ENCODE results near the gene BORCS5.

BORCS5 gene

DNA sequence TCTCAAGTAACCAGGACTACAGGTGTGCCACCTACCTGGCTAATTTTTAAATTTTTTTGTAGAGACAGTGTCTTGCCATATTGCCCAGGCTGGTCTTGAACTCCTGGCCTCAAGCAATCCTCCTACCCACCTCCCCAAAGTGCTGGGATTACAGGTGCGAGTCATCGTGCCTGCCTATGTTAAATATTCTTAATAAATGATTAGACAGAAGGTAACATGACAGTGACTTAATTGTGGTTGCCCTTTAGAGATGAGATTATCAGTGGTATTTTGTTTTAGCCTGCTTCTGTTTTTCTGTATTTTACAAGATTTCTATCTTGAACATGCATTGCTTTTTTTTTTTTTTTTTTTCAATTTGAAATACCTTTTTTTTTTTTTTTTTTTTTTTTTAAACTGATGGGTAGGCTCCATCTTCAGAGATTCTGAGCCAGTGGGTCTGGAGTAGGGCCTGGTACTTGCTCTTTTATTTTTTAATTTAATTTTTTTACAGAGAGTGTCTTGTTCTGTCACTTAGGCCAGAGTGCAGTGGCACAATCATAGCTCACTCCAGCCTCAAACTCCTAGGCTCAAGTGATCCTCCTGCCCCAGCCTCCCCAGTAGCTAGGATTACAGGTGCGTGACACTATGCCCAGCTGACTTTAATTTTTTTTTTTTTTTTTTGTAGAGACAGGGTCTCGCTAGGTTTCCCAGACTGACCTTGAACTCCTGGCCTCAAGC, 88.4 kb downstream of the BORCS5 start:
- Histone ChIP-seq H3K4me1 (ENCODE audit: control insufficient read depth, low read length) (no peaks in the 10 kb centered on the region), H3K4me2 (ENCODE audit: low read length) (no peak overlapping the region), H4K20me1 (ENCODE audit: control insufficient read depth, insufficient read depth, low read depth, low read length) (no peaks in the 10 kb centered on the region), H3K27me3 (ENCODE audit: control insufficient read depth, low read length) (no peaks in the 10 kb centered on the region), H3K9me3 (ENCODE audit: control insufficient read depth, insufficient read depth, low read length) (no peaks in the 10 kb centered on the region), H3K27ac (ENCODE audit: low read depth, low read length) (no peak overlapping the region), H3K36me3 (ENCODE audit: control insufficient read depth, low read length) (no peaks in the 10 kb centered on the region), H3K9me2 (replicated peaks; ENCODE audit: control insufficient read depth, low read length) (no peaks in the 10 kb centered on the region), H3F3A (ENCODE audit: control insufficient read depth, insufficient read depth) (no peaks in the 10 kb centered on the region), H3K79me2 (ENCODE audit: control insufficient read depth, low read length) (no peaks in the 10 kb centered on the region), H3K4me3 (ENCODE audit: low read length) (no peak overlapping the region)
- no peak for TF ChIP-seq EZH2phosphoT487 (IDR thresholded peaks at IDR 0.05; ENCODE audit: borderline replicate concordance, low read length)
- TF ChIP-seq, protein P1, sequence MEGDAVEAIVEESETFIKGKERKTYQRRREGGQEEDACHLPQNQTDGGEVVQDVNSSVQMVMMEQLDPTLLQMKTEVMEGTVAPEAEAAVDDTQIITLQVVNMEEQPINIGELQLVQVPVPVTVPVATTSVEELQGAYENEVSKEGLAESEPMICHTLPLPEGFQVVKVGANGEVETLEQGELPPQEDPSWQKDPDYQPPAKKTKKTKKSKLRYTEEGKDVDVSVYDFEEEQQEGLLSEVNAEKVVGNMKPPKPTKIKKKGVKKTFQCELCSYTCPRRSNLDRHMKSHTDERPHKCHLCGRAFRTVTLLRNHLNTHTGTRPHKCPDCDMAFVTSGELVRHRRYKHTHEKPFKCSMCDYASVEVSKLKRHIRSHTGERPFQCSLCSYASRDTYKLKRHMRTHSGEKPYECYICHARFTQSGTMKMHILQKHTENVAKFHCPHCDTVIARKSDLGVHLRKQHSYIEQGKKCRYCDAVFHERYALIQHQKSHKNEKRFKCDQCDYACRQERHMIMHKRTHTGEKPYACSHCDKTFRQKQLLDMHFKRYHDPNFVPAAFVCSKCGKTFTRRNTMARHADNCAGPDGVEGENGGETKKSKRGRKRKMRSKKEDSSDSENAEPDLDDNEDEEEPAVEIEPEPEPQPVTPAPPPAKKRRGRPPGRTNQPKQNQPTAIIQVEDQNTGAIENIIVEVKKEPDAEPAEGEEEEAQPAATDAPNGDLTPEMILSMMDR (IDR thresholded peaks at IDR 0.05; ENCODE audit: low read depth, low read length, poor library complexity, severe bottlenecking) = no peak

DNA sequence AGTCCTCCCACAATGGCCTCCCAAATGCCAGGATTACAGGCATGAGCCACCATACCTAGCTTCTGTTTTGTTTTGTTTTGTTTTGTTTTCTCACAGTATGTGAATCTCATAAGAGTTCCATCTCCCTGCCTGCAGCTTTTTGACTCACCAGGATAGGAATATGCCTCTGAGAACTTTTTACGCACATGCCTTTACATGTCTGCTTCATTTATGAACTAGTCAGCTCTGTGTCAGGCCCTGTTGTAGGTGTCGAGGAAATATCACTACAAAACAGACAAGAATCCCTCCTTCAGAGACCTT, 89.0 kb downstream of the BORCS5 start:
- H3K4me3 ChIP-seq (ENCODE audit: low read length) = no peak overlapping the region
- no peaks in the 10 kb centered on the region for H3F3A ChIP-seq (ENCODE audit: control insufficient read depth, insufficient read depth)
- H4K20me1 ChIP-seq (ENCODE audit: control insufficient read depth, insufficient read depth, low read depth, low read length) = no peaks in the 10 kb centered on the region
- TF ChIP-seq, protein P1 (IDR thresholded peaks at IDR 0.05; ENCODE audit: low read depth, low read length, poor library complexity, severe bottlenecking) = no peak
- TF ChIP-seq EZH2phosphoT487 (IDR thresholded peaks at IDR 0.05; ENCODE audit: borderline replicate concordance, low read length) = no peak
- H3K79me2 ChIP-seq (ENCODE audit: control insufficient read depth, low read length) = no peaks in the 10 kb centered on the region
- H3K9me3 ChIP-seq (ENCODE audit: control insufficient read depth, insufficient read depth, low read length) = no peaks in the 10 kb centered on the region
- H3K4me2 ChIP-seq (ENCODE audit: low read length) = no peak overlapping the region
- H3K9me2 ChIP-seq (replicated peaks; ENCODE audit: control insufficient read depth, low read length) = no peaks in the 10 kb centered on the region
- no peaks in the 10 kb centered on the region for H3K4me1 ChIP-seq (ENCODE audit: control insufficient read depth, low read length)
- no peaks in the 10 kb centered on the region for H3K27me3 ChIP-seq (ENCODE audit: control insufficient read depth, low read length)
- no peaks in the 10 kb centered on the region for H3K36me3 ChIP-seq (ENCODE audit: control insufficient read depth, low read length)
- H3K27ac ChIP-seq (ENCODE audit: low read depth, low read length) = no peak overlapping the region

DNA sequence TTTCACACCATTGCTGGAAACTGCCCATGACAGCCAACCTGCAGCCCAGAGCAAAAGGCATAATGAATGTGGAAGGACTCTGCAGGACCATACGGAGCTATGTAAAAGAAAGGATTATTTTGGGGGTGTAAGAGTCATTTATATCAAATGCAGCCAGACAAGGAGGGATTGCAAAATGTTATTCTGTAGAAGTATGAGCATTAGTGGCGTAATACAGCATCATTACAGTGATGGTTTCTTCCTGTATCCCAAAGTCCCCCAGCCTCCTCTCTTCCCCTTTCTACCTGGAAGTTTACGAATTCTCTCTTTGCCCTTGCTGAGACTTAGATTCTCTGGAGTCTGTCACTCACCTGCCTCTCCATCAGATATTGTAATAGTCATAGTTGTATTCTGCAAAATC, 89.9 kb downstream of the BORCS5 start:
- H3K27ac ChIP-seq (ENCODE audit: low read depth, low read length) = no peak overlapping the region
- H3K4me3 ChIP-seq (ENCODE audit: low read length) = no peak overlapping the region
- no peaks in the 10 kb centered on the region for H3F3A ChIP-seq (ENCODE audit: control insufficient read depth, insufficient read depth)
- H3K79me2 ChIP-seq (ENCODE audit: control insufficient read depth, low read length) = no peaks in the 10 kb centered on the region
- H3K36me3 ChIP-seq (ENCODE audit: control insufficient read depth, low read length) = no peaks in the 10 kb centered on the region
- H3K9me2 ChIP-seq (replicated peaks; ENCODE audit: control insufficient read depth, low read length) = no peaks in the 10 kb centered on the region
- no peaks in the 10 kb centered on the region for H3K27me3 ChIP-seq (ENCODE audit: control insufficient read depth, low read length)
- no peaks in the 10 kb centered on the region for H3K9me3 ChIP-seq (ENCODE audit: control insufficient read depth, insufficient read depth, low read length)
- H4K20me1 ChIP-seq (ENCODE audit: control insufficient read depth, insufficient read depth, low read depth, low read length) = no peaks in the 10 kb centered on the region
- no peak overlapping the region for H3K4me2 ChIP-seq (ENCODE audit: low read length)
- no peaks in the 10 kb centered on the region for H3K4me1 ChIP-seq (ENCODE audit: control insufficient read depth, low read length)
- no peak for TF ChIP-seq EZH2phosphoT487 (IDR thresholded peaks at IDR 0.05; ENCODE audit: borderline replicate concordance, low read length)
- TF ChIP-seq, protein P1 (IDR thresholded peaks at IDR 0.05; ENCODE audit: low read depth, low read length, poor library complexity, severe bottlenecking) = no peak
